Muscle layer of colon (tissue), 2 donors: ENCODE results near the gene KRTAP10-9.

Experiments used
- H3K27ac ChIP-seq: one replicate; pipeline ENCODE4 v1.7.0; 2013; ENCODE audit warnings: low read depth, mild to moderate bottlenecking, low read length, moderate library complexity
- H3K27me3 ChIP-seq, 2 donors: one replicate each; pipeline ENCODE4 v1.7.0; 2013; ENCODE audit warnings: low read length in 2 of 2, mild to moderate bottlenecking in 2 of 2; ENCODE audit not compliant: insufficient read depth in 2 of 2, control insufficient read depth in 1 of 2
- H3K36me3 ChIP-seq: one replicate; pipeline ENCODE4 v1.7.0; 2013; ENCODE audit warnings: mild to moderate bottlenecking, low read length; ENCODE audit not compliant: insufficient read depth
- H3K4me1 ChIP-seq: one replicate; pipeline ENCODE4 v1.7.0; 2013; ENCODE audit warnings: mild to moderate bottlenecking, low read length; ENCODE audit not compliant: insufficient read depth
- H3K4me3 ChIP-seq, 2 donors: one replicate each; pipeline ENCODE4 v1.7.0; 2013; ENCODE audit warnings: low read length in 2 of 2, low read depth in 1 of 2, mild to moderate bottlenecking in 1 of 2, moderate library complexity in 1 of 2
- H3K9ac ChIP-seq: one replicate; pipeline ENCODE4 v1.7.0; 2013; ENCODE audit warnings: low read length
- H3K9me3 ChIP-seq: one replicate; pipeline ENCODE4 v1.7.0; 2013; ENCODE audit warnings: mild to moderate bottlenecking, low read length
- donor health status: abdominal sarcoma.
- donor health status: Adenocarcinoma of cecum.

KRTAP10-9 gene

GRCh38 chr21:44611551-44611950 is 15.3 kb upstream of the KRTAP10-9 start:
- Histone ChIP-seq H3K27ac (no peak overlapping the region), H3K9ac (no peak overlapping the region), H3K27me3 (peaks cover 0 to 14% of the 10 kb centered on the region in 2 donors), H3K36me3 (no peaks in the 10 kb centered on the region), H3K4me1 (no peaks in the 10 kb centered on the region), H3K4me3 (no peak overlapping the region), H3K9me3 (no peaks in the 10 kb centered on the region)

GRCh38 chr21:44612029-44612486 is 14.8 kb upstream of the KRTAP10-9 start, which contains the start of gene KRTAP10-8:
KRTAP10-8 (plus strand) TSS chr21:44612079; CDS start chr21:44612101, 22 bp downstream.
- peaks cover 0 to 16% of the 10 kb centered on the region in 2 donors for H3K27me3 ChIP-seq
- no peaks in the 10 kb centered on the region for H3K36me3 ChIP-seq
- H3K27ac ChIP-seq: no peak within 1 kb of the TSS
- H3K4me3 ChIP-seq: no peak within 1 kb of the TSS
- no peak within 1 kb of the TSS for H3K9ac ChIP-seq
- H3K9me3 ChIP-seq: no peaks in the 10 kb centered on the region
- H3K4me1 ChIP-seq: no peaks in the 10 kb centered on the region

DNA sequence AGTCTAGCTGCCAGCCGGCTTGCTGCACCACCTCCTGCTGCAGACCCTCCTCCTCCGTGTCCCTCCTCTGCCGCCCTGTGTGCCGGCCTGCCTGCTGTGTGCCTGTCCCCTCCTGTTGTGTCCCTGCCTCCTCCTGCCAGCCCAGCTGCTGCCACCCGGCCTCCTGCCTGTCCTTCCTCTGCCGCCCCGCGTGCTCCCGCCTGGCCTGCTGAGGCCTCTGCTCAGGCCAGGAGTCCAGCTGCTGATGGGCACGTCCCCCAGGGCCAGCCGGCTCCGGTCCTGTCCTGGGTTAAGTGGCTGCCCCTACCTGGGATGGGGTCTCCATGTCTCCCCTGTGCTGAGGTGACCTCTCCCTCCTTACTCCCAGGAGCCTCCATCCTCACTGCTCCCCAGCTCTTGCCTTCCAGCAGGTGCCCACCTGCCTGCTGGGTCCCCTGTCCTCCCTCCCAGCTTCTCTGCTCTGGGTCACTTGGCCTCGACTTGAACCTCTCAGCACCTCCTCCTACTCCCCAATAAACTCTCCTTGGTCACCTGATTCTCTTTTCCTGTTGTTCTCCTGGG is 14.1 kb upstream of the KRTAP10-9 start:
- H3K9ac ChIP-seq: no peak overlapping the region
- H3K27ac ChIP-seq: no peak overlapping the region
- H3K36me3 ChIP-seq: no peaks in the 10 kb centered on the region
- no peak overlapping the region for H3K4me3 ChIP-seq
- H3K27me3 ChIP-seq: peaks cover 0 to 16% of the 10 kb centered on the region in 2 donors
- no peaks in the 10 kb centered on the region for H3K9me3 ChIP-seq
- no peaks in the 10 kb centered on the region for H3K4me1 ChIP-seq

GRCh38 chr21:44613386-44614155 is 13.3 kb upstream of the KRTAP10-9 start:
- Histone ChIP-seq H3K27me3 (peaks cover 0 to 16% of the 10 kb centered on the region in 2 donors), H3K9me3 (no peaks in the 10 kb centered on the region), H3K9ac (no peak overlapping the region), H3K27ac (no peak overlapping the region), H3K4me3 (no peak overlapping the region), H3K36me3 (no peaks in the 10 kb centered on the region), H3K4me1 (no peaks in the 10 kb centered on the region)

- H3K27me3 ChIP-seq: peaks cover 0 to 16% of the 10 kb centered on the region in 2 donors
- H3K27ac ChIP-seq: no peak overlapping the region
- no peaks in the 10 kb centered on the region for H3K4me1 ChIP-seq
- H3K9ac ChIP-seq: no peak overlapping the region
- H3K36me3 ChIP-seq: no peaks in the 10 kb centered on the region
- no peaks in the 10 kb centered on the region for H3K9me3 ChIP-seq
- no peak overlapping the region for H3K4me3 ChIP-seq
These were observed 12.7 kb upstream of the KRTAP10-9 start for GRCh38 chr21:44614161-44614631.

DNA sequence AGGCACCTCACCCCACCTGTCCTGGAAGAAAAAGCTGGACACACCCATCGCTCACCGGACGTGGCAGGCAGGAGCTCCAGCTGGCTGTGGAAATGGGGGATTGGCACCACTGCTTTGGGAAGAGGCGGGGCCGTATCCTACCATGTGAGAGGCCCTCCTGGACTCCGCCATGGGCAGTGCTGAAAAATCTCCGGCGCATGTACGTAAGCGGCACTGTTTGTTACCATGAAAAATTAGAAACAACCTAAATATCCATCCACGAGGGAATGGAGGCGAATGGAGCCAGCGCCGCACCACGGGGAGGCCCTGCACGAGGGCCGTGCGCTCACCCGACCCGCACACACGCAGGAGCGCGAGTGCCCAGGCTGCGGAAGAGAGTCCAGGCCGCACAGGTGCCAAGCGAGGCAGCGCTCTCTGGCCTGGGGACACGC is 11.9 kb upstream of the KRTAP10-9 start:
- Histone ChIP-seq H3K9me3 (no peaks in the 10 kb centered on the region), H3K4me1 (no peaks in the 10 kb centered on the region), H3K9ac (no peak overlapping the region), H3K4me3 (no peak overlapping the region), H3K27ac (no peak overlapping the region), H3K27me3 (peaks cover 0 to 16% of the 10 kb centered on the region in 2 donors), H3K36me3 (no peaks in the 10 kb centered on the region)

DNA sequence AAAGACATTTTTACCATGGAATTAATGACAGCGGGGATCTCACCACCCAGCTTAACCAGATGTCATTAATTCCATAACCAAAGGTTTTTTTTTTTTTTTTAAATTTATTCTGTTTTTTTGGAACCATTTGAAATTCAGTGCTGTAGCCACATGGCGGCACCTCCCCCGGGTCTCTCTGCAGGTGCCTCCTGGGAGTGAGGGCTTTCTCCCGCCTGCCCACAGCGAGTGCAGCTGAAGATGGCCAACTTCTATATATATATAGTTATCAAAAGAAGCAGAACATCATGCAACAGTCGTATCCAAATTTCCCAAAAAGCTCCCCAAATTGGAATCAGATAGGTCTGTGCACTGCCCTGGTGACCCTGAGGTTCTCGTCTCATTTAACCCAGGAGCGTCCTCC is 11.4 kb upstream of the KRTAP10-9 start:
- Histone ChIP-seq H3K27me3 (peaks cover 0 to 16% of the 10 kb centered on the region in 2 donors), H3K4me1 (no peaks in the 10 kb centered on the region), H3K4me3 (no peak overlapping the region), H3K9me3 (no peaks in the 10 kb centered on the region), H3K9ac (no peak overlapping the region), H3K36me3 (no peaks in the 10 kb centered on the region), H3K27ac (no peak overlapping the region)

DNA sequence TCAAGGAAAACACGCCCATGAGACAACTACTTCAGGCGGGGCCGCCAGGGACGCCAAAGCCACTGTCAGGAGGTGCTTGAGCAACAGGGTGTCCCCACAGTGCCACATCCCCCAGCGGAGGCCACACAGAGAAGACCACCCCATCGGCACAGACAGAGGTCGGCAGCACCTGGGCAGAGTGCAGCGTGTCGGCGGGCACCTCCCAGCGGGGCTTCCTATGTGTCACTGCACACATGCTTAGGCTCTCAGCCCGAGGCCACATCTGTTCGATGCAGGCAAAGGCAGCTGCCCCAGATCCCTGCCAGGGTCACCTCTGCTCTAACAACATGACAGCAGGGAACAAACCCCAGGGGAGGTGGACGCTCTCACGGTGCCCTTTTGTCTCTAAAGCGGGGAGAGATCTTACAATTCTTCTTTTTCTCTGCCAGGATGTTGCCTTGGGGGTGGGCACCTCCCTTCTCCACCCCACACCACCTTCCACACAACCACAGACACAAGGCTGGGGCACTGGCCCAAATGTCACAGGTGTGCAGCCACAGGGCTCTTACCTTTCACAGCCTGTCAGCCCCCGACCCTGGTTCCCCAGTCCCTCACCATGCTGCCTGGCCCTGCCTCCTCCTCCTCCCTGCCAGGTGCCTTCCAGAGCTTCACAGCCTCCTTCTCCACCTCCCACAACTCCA is 10.8 kb upstream of the KRTAP10-9 start:
- no peak overlapping the region for H3K9ac ChIP-seq

DNA sequence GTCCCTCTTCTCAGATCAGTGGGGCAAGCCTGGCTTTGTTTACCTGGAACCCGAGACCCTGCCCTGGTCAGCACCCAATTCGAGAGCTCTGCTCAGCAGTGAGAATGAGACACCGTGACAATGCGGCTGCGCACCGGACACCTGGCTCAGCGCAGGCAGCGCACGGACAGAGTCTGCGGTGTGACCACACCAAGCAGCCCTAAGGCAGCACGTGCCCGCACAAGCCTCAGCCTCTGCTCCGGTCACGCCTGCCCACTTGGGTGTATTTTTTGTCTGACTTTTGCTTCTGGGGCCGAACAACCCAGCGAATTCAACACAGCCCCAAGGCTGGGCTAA is 10.3 kb upstream of the KRTAP10-9 start:
- Histone ChIP-seq H3K9me3 (no peaks in the 10 kb centered on the region), H3K27ac (no peak overlapping the region), H3K27me3 (peaks cover 0 to 16% of the 10 kb centered on the region in 2 donors), H3K36me3 (no peaks in the 10 kb centered on the region), H3K9ac (no peak overlapping the region), H3K4me3 (no peak overlapping the region), H3K4me1 (no peaks in the 10 kb centered on the region)

More for the DNA sequence above, 10.8 kb upstream of the KRTAP10-9 start:
- Histone ChIP-seq H3K4me1 (no peaks in the 10 kb centered on the region), H3K36me3 (no peaks in the 10 kb centered on the region), H3K27ac (no peak overlapping the region), H3K9me3 (no peaks in the 10 kb centered on the region), H3K4me3 (no peak overlapping the region), H3K27me3 (peaks cover 0 to 16% of the 10 kb centered on the region in 2 donors)

GRCh38 chr21:44617071-44617501 is 9.8 kb upstream of the KRTAP10-9 start:
- Histone ChIP-seq H3K27ac (no peak overlapping the region), H3K27me3 (peaks cover 0 to 16% of the 10 kb centered on the region in 2 donors), H3K9me3 (no peaks in the 10 kb centered on the region), H3K4me1 (no peaks in the 10 kb centered on the region), H3K4me3 (no peak overlapping the region), H3K9ac (no peak overlapping the region), H3K36me3 (no peaks in the 10 kb centered on the region)

GRCh38 chr21:44618504-44618903 is 8.4 kb upstream of the KRTAP10-9 start:
- Histone ChIP-seq H3K27me3 (peaks cover 0 to 13% of the 10 kb centered on the region in 2 donors), H3K9ac (no peak overlapping the region), H3K4me3 (no peak overlapping the region), H3K4me1 (no peaks in the 10 kb centered on the region), H3K27ac (no peak overlapping the region), H3K36me3 (no peaks in the 10 kb centered on the region), H3K9me3 (no peaks in the 10 kb centered on the region)
